ENCODE measurements around the gene HNRNPH1. TPM values are rescaled to one million over a fixed set of nuclear protein-coding genes. Genes with fewer than 3 reads are reported as not detected.

Gene HNRNPH1
- total and polyA plus RNA-seq, 2 of the 13 experiments (the other 11 are each of a cell fraction or from before 2014, with no cell fraction given) = 382 to 1,064 TPM

- TF ChIP-seq IRF1 (CRISPR knock-in tag; IDR thresholded peaks at IDR 0.05; ENCODE audit: low read depth) (no peak), ZNF362 (CRISPR knock-in tag; IDR thresholded peaks at IDR 0.05; ENCODE audit: borderline replicate concordance) (no peak), MED13 (CRISPR knock-in tag; IDR thresholded peaks at IDR 0.05) (no peak), CREB3 (CRISPR knock-in tag; IDR thresholded peaks at IDR 0.05) (no peak), PHB2 (IDR thresholded peaks at IDR 0.05; ENCODE audit: partially characterized antibody) (no peak), CREB1 (IDR thresholded peaks at IDR 0.05) (no peak), CREB1 (CRISPR knock-in tag; IDR thresholded peaks at IDR 0.05) (0 out of 2 replicates have a peak, but pooled peaks have one; percentile 20), PRDM10 (CRISPR knock-in tag; IDR thresholded peaks at IDR 0.05; ENCODE audit: low read depth) (no peak), ZHX2 (IDR thresholded peaks at IDR 0.05; ENCODE audit: low read depth) (no peak), ZHX2 (CRISPR knock-in tag; IDR thresholded peaks at IDR 0.05; ENCODE audit: borderline replicate concordance) (no peak)
These were observed 3.2 kb downstream of the HNRNPH1 start (continued) for GRCh38 chr5:179620293-179620692.

All from HepG2 (cell line).